Hematopoietic multipotent progenitor cell (in vitro differentiated cells): Measurements from ENCODE around the gene APLN. TPM values are rescaled to one million over a fixed set of nuclear protein-coding genes. Genes with fewer than 3 reads are reported as not detected.

Experiments used
- DNase-seq, 3 donors: peaks; one replicate each; pipeline ENCODE4 v3.0.0-alpha.2; 2011 to 2015; ENCODE audit warnings: low read depth in 2 of 3, low spot score in 2 of 3
- total RNA-seq: library from RNA; depleted of rRNA; stranded (reverse); fragments of >200 nt; gene quantifications from one replicate; pipeline ENCODE4 v1.2.3, GENCODE V29; 2012

APLN gene
- not detected for total RNA-seq

DNA sequence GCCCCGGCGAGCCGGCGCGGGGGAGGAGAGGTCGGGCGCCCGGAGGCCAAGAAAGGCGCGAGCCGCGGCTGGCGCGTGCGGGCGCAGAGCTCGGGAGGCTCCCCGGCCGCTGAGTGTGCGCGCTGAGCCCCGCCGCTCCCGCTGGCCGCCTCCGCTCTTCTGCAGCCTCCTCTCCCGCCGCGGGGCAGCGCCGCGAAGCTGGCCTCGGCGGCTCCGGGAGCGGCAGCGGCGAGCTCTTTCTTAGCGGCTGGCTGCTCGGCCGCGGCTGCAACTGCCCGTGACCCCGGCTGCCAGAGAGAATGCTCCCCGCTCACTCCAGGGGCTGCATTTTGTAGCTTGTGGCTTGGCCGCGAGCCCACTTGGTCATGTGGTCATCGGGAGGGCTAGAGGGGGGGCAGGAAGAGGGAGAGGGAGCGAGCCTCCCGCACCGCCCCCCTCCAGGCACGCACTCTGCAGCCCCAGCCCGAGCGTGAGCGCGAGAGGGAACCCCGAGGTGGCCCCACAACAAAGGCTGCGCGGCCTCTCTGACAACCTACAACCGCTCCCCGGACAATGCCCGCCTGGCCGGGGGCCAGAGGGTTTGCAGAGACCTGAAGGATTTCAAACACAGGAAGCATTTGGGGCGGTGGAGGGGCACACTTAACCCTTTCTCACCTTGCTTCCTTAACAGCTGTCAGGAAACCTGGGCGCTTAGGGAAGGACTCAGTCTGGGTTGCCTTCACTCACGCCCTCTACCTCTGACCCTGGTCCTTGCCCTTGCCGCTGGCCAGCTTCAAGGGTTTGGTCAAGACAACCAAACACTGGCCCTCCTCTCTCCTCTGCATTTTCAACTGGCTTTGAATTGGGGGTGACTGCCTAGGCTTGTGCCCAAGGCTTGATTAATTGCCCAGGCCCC is at the start of gene APLN:
Gene APLN, minus strand, starts transcription at position 305 of the 895 bp plus-strand sequence. CDS start 326 bp downstream, outside the sequence.
- no peak for DNase-seq

- DNase-seq: no peak
These were observed 49.7 kb upstream of the APLN start for GRCh38 chrX:129704491-129704890.

DNA sequence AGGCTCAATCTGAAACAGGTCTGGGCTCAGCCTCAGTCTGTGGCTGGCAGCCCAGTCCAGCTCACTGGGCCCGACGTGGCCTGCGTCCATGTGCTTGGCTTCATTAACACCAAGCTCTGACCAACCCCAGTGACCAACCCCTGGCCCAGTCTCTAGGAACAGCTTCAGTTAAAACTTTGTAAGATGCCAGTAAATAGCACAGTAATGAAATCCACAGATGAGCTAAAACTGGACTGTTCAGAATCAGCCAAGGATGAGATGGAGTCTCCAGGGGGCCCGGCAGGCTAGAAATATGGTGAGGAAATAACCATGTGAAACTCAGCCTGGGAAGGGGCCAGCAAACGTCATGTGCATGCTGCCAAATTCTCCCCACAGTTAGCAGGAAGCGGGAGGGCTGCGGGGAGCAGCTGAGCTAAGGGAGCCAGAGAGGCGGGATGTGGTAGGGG is 46.9 kb upstream of the APLN start:
- DNase-seq: no peak

- no peak for DNase-seq
These were observed 45.8 kb upstream of the APLN start for GRCh38 chrX:129700536-129700935.

DNA sequence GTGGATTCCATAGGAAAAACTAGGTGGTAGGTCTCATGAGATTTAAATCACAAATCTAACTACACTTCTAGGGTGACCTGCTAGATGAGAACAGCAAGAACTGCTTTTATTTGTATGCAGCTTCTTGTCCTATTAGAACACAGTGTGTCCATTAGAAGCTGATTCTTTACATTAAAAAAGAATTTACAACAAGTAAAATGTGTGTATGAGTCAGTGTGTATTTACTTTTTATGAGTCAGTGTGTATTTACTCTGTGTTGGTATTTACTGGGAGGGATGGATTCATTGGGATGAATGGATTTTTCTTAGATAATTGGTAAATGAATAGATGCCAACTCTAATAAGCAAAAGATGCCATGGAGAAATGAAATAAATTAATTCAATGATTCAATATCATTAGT is 43.4 kb upstream of the APLN start:
- DNase-seq: no peak

DNA sequence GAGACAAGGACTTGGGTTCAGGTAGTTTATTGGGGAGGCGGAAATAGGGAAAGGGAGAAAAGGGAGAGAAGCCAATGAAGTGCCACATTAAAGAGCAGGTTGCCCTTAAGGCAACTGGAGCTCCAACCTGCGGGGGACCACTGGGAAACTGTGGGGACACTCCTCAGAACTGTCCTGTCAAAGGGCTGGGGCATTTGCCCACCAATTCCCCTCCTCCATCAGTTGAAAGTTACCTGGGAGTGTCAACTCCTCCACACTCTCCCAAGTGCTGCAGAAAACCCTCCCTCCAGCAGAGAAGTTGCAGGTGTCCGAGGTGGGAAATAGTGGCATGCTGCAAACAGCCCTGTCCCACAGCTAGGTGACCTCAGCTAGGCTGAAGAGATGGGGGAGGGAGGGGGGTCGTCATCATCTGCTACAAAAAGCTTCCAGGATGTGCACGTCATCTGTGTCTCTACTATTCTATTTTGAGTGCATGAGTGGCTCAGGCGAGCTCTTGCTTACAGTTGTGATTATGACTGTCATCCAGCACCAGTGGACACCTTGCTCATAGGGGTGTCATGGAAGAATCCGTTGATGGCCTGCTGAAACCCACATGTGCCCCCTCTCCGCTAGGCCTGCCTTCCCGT is 42.6 kb upstream of the APLN start:
- no peak for DNase-seq

DNA sequence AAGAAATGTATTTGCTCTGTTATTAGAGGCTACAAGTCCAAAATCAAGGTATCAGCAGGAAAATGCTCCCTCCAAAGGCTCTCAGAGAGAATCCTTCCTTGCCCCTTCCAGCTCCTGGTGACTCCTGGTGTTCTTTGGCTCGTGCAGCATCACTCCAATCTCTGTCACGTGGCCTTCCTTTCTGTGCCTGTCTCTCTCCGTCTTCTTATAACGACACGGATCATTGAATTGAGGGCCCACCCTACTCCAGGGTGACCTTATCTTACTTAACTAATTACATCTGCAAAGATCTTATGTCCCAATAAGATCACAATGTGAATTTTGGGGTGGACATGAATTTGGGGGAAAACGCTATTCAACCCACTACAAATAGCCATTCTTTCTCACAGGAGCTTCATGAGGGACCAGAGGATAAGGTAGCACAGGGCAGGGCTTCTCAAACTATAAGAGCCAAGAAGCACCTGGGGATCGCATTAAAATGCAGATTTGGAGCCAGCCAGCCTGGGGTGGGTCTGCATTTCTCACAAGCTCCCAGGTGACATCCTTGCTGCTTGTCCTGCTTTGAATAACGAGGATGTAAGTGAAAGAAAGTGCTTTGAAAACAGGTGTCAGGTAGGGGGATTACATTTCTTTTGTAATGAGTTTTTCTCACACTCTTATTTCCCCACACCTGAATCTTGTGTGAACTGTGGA is 41.9 kb upstream of the APLN start:
- no peak for DNase-seq

DNA sequence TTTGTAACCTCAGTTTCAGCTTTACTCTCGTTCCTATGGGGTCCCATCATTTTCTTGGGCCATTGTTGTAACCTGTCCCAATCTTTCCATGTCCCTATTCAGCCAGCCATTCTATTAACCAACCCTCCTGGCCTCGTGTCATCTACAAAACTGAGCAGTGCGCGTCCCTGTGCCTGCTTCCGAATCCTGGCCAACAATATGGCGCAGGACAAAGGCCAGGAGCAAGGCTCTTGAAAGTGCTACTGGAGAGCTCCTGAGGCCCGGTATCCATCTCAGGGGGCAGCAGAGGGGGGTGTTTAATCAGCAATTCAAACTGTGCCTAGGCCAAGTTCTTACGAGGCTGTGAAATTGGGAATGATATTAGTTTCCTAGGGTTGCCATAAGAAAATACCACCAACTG is 41.2 kb upstream of the APLN start:
- DNase-seq: no peak

DNA sequence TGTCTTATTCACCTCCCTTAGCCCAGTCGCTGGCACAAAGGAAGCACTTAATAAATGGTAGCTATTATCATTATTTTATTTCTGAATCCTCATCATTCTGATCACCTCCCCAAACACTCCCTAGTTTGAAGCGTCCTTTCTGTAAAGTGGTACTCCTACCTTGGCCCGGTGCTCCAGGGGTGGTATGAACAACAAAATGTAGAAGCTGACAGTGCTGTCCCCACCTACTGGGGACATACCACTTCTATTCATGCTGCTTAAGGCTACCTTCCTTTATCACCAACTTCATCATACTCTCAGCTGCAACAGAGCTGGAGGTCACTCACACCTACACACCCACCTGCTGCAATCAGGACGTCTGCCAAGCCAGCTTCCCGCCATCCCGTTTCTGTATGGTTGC is 40.8 kb upstream of the APLN start:
- DNase-seq: no peak

DNA sequence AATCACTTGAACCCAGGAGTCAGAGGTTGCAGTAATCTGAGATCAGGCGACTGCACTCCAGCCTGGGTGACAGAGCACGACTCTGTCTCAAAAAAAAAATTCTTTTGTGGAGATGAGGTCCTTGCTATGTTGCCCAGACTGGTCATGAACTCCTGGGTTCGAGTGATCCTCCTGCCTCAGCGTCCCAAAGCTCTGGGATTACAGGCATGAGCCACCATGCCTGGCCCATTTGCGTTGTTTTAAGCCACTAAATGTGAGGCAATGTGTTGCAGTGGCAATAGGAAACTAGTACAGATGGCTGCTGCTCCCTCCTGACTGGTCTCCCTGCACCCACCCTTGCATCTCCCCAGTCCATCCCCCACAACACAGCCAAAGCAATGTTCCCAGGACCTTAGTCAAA is 40.0 kb upstream of the APLN start:
- DNase-seq: no peak

- no peak for DNase-seq
These were observed 38.6 kb upstream of the APLN start for GRCh38 chrX:129693354-129693753.

- no peak for DNase-seq
These were observed 35.7 kb upstream of the APLN start for GRCh38 chrX:129690435-129690834.

GRCh38 chrX:129689796-129690195 is 35.0 kb upstream of the APLN start:
- no peak for DNase-seq

GRCh38 chrX:129688097-129688496 is 33.3 kb upstream of the APLN start:
- DNase-seq: no peak

- no peak for DNase-seq
These were observed 31.7 kb upstream of the APLN start for GRCh38 chrX:129686422-129686948.

GRCh38 chrX:129682979-129683378 is 28.2 kb upstream of the APLN start:
- no peak for DNase-seq

DNA sequence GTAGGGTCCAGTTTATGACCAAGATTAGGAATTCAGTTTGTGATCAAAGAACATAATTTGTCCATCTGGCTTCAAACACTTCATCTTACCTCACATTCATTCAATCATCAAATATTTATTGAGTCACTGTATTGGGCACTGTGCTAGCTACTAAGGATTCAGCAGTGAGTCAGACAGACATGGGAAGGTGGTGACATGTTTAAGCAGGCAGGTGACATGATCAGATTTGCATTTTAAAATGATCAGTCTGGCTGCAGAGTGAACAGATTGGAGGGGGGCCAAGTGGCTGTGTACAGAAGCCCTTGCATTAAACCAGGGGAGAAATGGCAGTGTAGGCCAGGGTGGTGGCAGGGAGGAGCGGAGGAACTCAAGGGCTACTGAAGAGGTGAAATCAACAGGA is 25.1 kb upstream of the APLN start:
- no peak for DNase-seq

DNA sequence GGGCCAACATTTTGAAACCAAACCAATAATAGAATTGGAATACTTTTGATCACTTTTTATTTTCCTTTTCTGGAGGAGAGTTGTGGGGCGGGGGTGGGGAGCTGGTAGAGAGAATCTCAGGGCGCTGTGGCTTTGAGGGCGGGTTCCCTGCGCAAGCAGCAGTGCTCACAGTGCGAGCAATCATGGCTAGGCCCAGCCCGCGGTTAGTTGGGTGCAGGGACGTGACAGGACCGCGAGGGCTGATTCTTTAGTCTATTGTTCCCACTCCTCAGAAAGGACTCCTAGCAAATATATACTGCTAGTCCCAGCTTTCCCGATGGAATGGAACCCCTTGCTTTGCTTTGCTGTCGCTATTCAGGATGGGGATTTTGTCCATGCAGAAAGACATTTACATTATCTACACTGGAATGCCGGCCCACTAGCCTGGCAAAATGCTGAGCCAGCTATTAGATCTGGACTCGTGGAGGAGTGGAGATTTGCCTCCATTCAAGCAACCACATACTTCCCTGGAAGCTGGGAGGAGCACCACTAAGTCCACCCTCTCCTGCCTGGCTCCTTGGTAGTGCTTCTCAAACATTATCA is 23.9 kb upstream of the APLN start:
- no peak for DNase-seq

DNA sequence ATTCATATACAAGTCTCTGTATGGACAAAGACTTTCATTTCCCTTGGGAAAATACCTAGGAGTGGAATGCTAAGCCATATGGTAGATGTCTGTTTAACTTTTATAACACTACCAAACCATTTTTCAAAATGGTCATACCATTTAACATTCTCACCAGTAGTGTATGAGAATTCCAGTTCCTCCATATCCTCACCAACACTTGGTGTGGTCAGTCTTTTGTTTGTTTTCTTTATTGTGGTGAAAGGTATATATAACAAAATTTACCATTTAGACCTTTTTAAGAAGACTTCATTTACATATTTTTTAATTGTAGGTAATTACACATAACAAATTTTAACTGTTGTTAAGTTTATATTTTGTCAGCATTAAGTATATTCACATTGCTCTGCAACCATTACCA is 12.7 kb upstream of the APLN start:
- no peak for DNase-seq

GRCh38 chrX:129665916-129666644 is 11.3 kb upstream of the APLN start:
- no peak for DNase-seq
